ENCODE data around the gene SLC9A8. TPM values are rescaled to one million over a fixed set of nuclear protein-coding genes. Genes with fewer than 3 reads are reported as not detected.
A peak's percentile ranks its signal among the peaks of the same experiment; 100 is the strongest.

Gene SLC9A8
- total RNA-seq, 1 donor: 7.3 TPM

DNA sequence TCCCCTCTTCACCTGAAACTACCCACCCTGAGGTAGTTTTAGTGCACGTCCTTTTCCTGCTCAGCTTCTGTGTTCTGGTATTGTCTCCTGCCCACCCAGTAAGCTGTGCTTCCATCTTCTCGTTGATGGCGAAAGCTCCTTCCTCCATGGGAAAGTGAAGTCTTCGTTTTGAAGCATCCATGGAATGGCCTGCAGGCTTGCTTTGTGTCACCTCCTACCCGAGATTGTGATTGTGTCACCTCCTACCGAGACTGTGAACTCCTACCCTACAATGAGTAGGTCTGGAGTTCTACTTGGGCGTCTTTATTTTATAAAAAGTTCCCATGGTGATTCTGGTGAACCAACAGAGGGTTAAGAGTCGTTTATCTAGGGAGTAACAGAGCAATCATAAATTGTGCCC lies 25.9 kb downstream of the SLC9A8 start:
- no peak overlapping the region for H3K4me3 ChIP-seq (ENCODE audit: low read depth, low read length)
- DNase-seq (ENCODE audit: low read depth): no peak
- TF ChIP-seq, protein P1, sequence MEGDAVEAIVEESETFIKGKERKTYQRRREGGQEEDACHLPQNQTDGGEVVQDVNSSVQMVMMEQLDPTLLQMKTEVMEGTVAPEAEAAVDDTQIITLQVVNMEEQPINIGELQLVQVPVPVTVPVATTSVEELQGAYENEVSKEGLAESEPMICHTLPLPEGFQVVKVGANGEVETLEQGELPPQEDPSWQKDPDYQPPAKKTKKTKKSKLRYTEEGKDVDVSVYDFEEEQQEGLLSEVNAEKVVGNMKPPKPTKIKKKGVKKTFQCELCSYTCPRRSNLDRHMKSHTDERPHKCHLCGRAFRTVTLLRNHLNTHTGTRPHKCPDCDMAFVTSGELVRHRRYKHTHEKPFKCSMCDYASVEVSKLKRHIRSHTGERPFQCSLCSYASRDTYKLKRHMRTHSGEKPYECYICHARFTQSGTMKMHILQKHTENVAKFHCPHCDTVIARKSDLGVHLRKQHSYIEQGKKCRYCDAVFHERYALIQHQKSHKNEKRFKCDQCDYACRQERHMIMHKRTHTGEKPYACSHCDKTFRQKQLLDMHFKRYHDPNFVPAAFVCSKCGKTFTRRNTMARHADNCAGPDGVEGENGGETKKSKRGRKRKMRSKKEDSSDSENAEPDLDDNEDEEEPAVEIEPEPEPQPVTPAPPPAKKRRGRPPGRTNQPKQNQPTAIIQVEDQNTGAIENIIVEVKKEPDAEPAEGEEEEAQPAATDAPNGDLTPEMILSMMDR (IDR thresholded peaks at IDR 0.05; ENCODE audit: insufficient read depth, low read depth, low read length): no peak

- no peak for DNase-seq (ENCODE audit: low read depth)
- TF ChIP-seq, protein P1 (IDR thresholded peaks at IDR 0.05; ENCODE audit: insufficient read depth, low read depth, low read length): no peak
- H3K4me3 ChIP-seq (ENCODE audit: low read depth, low read length): no peak overlapping the region
Measured at GRCh38 chr20:49843139-49843538, 30.5 kb downstream of the SLC9A8 start.

DNA sequence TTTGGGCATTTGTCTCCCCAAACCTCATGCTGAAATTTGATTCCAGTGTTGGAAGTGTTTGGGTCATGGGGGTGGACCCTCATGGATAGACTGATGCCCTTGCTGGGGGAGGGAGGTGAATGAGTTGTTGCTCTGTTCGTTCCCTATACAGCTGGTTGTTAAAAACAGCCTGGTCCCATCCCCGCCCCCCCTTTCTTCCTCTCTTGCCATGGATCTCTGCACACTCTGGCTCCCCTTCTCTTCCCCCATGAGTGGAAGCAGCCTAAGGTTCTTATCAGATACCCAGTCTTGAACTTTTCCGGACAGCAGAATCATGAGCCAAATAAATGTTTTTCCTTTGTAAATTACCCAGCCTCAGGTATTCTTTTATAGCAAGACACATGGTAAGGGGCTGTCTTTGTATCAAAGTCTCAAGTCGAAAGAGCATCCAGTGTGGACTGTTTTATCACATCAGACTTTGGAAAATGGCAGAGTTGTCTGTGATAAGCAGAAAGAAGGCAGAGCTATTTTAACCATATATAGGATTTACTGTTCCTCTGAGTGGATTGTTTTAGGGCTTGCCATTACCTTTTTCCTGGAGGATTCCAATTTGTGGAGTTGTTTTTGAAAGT lies 31.2 kb downstream of the SLC9A8 start:
- no peak overlapping the region for H3K4me3 ChIP-seq (ENCODE audit: low read depth, low read length)
- no peak for DNase-seq (ENCODE audit: low read depth)
- TF ChIP-seq, protein P1 (IDR thresholded peaks at IDR 0.05; ENCODE audit: insufficient read depth, low read depth, low read length): no peak

GRCh38 chr20:49845060-49845459 lies 32.4 kb downstream of the SLC9A8 start:
- TF ChIP-seq, protein P1 (IDR thresholded peaks at IDR 0.05; ENCODE audit: insufficient read depth, low read depth, low read length): no peak
- H3K4me3 ChIP-seq (ENCODE audit: low read depth, low read length): no peak overlapping the region
- no peak for DNase-seq (ENCODE audit: low read depth)

DNA sequence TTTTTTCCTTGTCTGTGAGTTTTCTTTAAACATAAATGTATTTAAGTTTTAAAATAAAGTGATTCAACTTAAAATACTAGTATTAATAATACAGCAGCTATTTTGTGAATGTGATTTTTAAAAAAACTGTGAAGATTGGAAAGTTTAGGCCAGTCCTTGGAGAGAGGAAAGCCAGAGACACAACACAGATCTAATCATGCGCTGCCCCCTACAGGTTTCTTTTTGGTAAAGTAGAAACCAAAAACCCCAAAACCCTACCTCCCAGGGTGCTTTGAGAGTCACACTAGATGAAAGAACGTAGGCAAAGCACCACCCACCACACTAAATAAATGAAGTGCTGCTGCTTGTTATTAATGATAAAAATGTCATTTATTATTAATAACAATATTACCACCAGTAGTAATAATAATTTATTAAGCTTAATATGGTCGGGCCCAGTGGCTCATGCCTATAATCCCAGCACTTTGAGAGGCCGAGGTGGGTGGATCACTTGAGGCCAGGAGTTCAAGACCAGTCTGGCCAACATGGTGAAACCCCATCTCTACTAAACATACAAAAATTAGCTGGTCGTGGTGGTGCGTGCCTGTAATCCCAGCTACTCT lies 33.7 kb downstream of the SLC9A8 start:
- no peak overlapping the region for H3K4me3 ChIP-seq (ENCODE audit: low read depth, low read length)
- peak; percentile 70 for DNase-seq (ENCODE audit: low read depth)
- TF ChIP-seq, protein P1 (IDR thresholded peaks at IDR 0.05; ENCODE audit: insufficient read depth, low read depth, low read length): peak; percentile 62

DNA sequence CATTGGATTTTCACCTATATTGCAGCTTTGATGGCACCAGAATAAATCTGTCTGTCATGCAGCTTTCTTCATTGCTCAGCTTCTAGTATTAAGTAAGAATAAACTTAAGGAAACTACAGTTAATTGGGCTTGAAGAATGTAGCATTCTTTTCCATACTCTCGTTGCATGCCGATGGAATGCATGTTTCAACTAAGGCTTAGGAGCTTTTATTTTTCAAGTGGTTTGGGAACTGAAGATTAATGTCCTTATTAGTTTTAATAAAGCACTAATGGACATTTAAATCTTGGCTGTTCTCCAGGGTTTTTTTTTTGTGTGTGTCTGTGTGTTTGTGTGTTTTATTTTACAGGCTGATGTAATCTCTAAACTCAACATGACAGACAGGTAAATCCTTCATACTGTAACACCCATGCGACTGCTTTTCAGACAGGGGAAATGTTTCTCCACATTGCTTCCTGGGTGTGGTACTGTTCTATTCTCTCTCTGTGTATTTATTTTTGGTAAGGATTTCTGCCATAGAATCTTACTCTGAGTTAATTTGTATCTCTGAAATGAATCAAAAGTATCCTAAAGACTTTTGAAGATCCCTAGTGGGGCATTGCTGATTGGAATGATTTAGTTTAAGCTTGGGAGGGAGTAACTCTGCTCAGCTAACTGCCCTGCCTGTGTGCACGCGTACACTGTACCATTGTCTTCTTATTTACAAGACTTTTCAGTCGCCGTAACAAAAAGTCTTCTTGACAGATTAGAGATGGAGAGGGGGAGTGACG lies 38.0 kb downstream of the SLC9A8 start:
- TF ChIP-seq, protein P1 (IDR thresholded peaks at IDR 0.05; ENCODE audit: insufficient read depth, low read depth, low read length): no peak
- no peak for DNase-seq (ENCODE audit: low read depth)
- H3K4me3 ChIP-seq (ENCODE audit: low read depth, low read length): no peak overlapping the region
